ENCODE data around the gene ITIH2.

DNA sequence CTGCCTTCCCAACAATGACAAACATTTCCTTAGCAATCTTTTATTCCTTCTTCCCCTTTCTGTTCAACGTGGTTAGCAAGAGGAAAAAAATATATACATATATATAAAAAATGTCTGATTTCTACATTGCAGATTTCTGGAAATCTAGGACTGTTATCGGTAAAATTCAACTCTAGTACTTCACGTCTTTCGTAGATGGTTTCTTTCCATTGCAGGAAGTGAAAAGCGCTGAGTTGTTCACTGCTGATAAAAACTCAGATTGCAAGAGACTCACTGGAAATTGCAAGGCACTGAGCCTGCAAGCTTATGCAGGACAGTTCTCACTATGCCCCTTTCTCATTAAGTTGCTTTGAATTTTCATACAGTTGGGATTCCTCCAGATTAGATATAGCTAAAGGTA is 60.8 kb downstream of the ITIH2 start:
- TF ChIP-seq, protein P1, sequence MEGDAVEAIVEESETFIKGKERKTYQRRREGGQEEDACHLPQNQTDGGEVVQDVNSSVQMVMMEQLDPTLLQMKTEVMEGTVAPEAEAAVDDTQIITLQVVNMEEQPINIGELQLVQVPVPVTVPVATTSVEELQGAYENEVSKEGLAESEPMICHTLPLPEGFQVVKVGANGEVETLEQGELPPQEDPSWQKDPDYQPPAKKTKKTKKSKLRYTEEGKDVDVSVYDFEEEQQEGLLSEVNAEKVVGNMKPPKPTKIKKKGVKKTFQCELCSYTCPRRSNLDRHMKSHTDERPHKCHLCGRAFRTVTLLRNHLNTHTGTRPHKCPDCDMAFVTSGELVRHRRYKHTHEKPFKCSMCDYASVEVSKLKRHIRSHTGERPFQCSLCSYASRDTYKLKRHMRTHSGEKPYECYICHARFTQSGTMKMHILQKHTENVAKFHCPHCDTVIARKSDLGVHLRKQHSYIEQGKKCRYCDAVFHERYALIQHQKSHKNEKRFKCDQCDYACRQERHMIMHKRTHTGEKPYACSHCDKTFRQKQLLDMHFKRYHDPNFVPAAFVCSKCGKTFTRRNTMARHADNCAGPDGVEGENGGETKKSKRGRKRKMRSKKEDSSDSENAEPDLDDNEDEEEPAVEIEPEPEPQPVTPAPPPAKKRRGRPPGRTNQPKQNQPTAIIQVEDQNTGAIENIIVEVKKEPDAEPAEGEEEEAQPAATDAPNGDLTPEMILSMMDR (IDR thresholded peaks at IDR 0.05; ENCODE audit: low read depth, low read length) = no peak
- TF ChIP-seq EZH2phosphoT487 (IDR thresholded peaks at IDR 0.05; ENCODE audit: low read depth) = no peak
